NB4 (cell line): Measurements from ENCODE around the gene ADSS1.
A peak's percentile ranks its signal among the peaks of the same experiment; 100 is the strongest.

Experiments
- DNase-seq: peaks from one replicate; pipeline ENCODE4 v3.0.0; 2010; ENCODE audit warnings: low read depth
- H3K4me3 ChIP-seq: one replicate; pipeline ENCODE4 v1.5.1; 2011; ENCODE audit warnings: mild to moderate bottlenecking, low read depth, low read length, moderate library complexity
- CTCF ChIP-seq: IDR thresholded peaks from one replicate; pipeline ENCODE4 v1.5.1; 2012; ENCODE audit warnings: low read depth, low read length
- MAX ChIP-seq: IDR thresholded peaks from 2 replicates; pipeline ENCODE4 v1.6.1; 2011; ENCODE audit warnings: low read depth, low read length
- MYC ChIP-seq: IDR thresholded peaks from 2 replicates; pipeline ENCODE4 v1.6.1; 2011; ENCODE audit warnings: low read depth, low read length
- POLR2A ChIP-seq: IDR thresholded peaks from 2 replicates; pipeline ENCODE4 v1.6.1; 2011; ENCODE audit warnings: mild to moderate bottlenecking; ENCODE audit not compliant: insufficient read length; ENCODE audit errors: extremely low read depth

The ADSS1 gene

GRCh38 chr14:104732931-104733681 is 9.1 kb downstream of the ADSS1 start:
- H3K4me3 ChIP-seq = no peak overlapping the region
- TF ChIP-seq MYC = no peak
- DNase-seq = no peak

- no peak for DNase-seq
Observed at GRCh38 chr14:104734051-104734587, 10.1 kb downstream of the ADSS1 start.

GRCh38 chr14:104734601-104734990 is 10.6 kb downstream of the ADSS1 start:
- no peak overlapping the region for H3K4me3 ChIP-seq
- DNase-seq = no peak
- TF ChIP-seq CTCF = no peak
- TF ChIP-seq POLR2A = no peak
- TF ChIP-seq MAX = no peak
- no peak for TF ChIP-seq MYC

More at GRCh38 chr14:104734051-104734587, 10.1 kb downstream of the ADSS1 start:
- no peak overlapping the region for H3K4me3 ChIP-seq
- TF ChIP-seq CTCF (no peak), POLR2A (no peak), MAX (no peak), MYC (no peak)

- H3K4me3 ChIP-seq = no peak overlapping the region
- no peak for DNase-seq
- TF ChIP-seq MAX (peak; percentile 49), MYC (no peak), POLR2A (no peak), CTCF (no peak)
Observed at GRCh38 chr14:104734991-104735779, 11.2 kb downstream of the ADSS1 start.

- H3K4me3 ChIP-seq = no peak overlapping the region
- DNase-seq = peak; percentile 83
- no peak for TF ChIP-seq CTCF
- TF ChIP-seq MYC = 0 out of 2 replicates have a peak, but pooled peaks have one; percentile 2
- TF ChIP-seq MAX = peak; percentile 63
- peak; percentile 24 for TF ChIP-seq POLR2A
Observed at GRCh38 chr14:104735830-104736642, 12.0 kb downstream of the ADSS1 start.
